T-helper 9 cell (primary cell): Measurements from ENCODE around the gene ZNF664.

ENCODE experiments used
- DNase-seq: peaks from one replicate; pipeline ENCODE4 v3.0.0-alpha.2; 2020

ZNF664 gene

GRCh38 chr12:124011435-124012115 lies 38.6 kb downstream of the ZNF664 start:
- no peak for DNase-seq

- no peak for DNase-seq
These were observed 40.1 kb downstream of the ZNF664 start for GRCh38 chr12:124013073-124013472.

GRCh38 chr12:124015494-124016461 lies 42.8 kb downstream of the ZNF664 start:
- DNase-seq, result no peak

GRCh38 chr12:124017064-124017463 lies 44.0 kb downstream of the ZNF664 start:
- no peak for DNase-seq

- no peak for DNase-seq
These were observed 45.5 kb downstream of the ZNF664 start for GRCh38 chr12:124018539-124018938.

- DNase-seq, result no peak
These were observed 46.1 kb downstream of the ZNF664 start for GRCh38 chr12:124019115-124019514.

GRCh38 chr12:124020514-124020949 lies 47.5 kb downstream of the ZNF664 start:
- no peak for DNase-seq

- DNase-seq, result no peak
These were observed 48.0 kb downstream of the ZNF664 start for GRCh38 chr12:124021007-124021406.

DNA sequence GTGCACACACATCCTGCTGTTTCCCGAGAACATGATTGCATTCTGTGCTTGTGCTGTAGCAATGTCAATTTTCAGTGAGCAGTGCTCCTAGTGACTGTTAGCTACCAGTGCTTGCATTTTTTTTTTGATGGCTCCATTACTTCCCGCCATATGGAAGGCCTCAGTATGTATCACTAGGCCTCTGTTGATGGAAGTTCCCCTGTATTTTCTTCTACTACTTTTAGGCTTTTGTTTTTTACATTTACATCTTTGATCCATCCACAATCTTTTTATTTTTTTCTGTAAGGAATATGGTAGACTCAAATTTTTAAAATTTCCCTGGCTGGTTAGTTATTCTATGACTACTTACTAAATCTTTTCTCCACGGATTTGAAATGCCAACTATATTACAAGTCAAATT lies 49.1 kb downstream of the ZNF664 start:
- DNase-seq, result no peak

- no peak for DNase-seq
These were observed 51.3 kb downstream of the ZNF664 start for GRCh38 chr12:124024263-124024678.

DNA sequence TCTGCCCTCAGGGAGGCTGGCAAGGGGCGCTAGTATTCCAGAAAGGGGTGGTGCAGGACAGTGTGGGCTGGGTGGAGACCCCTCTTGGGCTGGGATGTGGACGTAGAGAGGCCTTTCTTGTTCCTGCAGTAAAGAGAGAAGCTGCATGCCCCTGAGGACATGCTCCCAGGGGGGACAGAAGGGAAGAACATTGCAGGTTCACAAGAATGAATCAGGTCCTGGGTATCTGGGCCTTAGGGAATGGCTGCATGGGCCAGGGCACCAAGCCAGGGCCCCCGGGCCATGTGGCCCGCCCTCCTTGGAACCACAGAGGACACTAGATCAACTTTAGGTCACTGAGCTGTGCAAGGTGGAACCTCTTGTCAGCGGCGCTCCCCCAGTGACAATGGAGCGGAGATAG lies 51.8 kb downstream of the ZNF664 start:
- DNase-seq, result no peak

GRCh38 chr12:124025661-124026060 lies 52.6 kb downstream of the ZNF664 start:
- DNase-seq, result no peak

DNA sequence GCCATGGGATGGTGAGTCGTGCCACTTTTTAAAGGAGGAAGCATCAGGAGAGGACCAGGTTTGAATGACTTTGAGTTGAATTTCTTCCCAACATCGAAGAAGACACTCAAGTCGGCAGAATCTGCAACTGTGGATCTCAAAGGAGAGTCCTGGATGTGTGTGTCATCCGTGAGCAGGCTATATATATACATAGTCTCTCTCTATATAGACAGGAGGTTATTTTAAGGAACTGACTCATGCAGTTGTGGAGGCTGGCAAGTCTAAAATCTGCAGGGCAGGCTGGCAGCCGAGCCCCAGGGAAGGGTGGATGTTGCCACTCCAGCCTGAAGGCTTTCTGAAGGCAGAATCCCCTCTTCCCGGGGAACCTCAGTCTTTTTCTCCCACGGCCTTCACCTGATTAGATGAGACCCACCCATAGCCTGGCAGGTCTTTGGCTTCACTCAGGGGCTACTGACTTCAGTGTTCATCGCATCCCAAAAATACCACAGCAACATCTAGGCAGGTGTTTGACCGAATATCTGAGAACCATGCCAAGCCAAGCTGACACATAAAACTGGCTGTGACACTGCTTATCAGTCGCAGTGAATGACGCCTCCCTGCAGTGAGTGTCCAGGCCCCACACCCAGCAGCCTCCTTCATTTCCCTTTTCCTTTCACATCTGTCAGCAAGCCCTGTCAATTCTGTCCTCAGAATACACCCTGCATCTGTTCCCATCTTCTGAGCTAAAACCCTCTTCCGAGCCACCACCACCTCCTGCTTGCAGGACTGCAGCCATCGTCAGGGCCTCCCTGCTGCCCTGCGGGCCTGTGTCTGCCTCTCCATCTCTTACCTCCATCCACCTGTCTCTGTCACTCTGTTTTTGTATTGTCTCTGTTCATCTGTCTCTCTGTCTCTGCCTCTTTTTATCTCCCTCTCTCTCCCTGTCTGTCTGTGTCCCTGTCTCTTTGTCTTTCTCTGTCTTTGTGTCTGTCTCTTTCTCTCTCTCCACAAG lies 54.0 kb downstream of the ZNF664 start:
- DNase-seq, result no peak

DNA sequence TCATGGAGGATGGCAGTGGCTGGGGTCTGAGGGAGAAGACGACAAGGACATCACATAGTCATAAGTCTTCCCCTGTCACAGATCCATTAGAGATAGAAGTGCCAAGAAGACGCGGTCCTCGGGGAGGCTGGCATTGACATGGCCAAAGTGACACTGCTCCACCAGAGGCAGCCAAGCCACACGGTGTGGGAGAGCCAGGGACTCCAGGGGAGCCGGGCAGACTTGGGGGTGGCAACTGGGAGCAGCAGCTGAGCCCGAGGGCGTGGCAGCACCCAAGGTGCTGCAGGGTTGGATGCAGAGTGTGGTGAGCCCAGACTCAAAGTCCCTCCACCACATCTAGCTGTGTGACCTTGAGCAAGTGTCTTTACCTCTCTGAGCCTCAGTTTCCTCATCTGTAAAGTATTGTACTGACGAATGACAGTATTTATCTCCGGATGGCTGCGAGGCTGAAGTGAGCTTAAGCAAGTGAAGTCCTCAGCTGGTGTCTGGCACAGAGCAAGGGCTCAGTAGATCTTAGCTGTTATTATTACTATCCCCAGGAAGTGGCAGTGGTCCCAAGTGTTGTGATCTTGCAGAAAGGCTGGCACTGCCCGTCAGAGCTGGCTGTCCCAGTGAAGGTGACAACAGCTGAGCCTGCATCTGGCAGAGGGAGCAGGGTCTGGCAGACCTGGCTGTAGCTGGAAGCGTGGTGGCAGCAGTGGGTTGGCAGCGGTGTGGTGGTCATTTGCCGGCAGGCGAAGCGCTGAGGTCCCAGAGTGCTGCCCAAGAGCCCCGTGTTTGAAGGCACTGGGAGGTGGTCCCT lies 54.9 kb downstream of the ZNF664 start:
- DNase-seq, result no peak

- DNase-seq, result no peak
These were observed 55.5 kb downstream of the ZNF664 start for GRCh38 chr12:124028555-124028925.

- no peak for DNase-seq
These were observed 57.0 kb downstream of the ZNF664 start for GRCh38 chr12:124030008-124030407.

GRCh38 chr12:124030510-124030909 lies 57.5 kb downstream of the ZNF664 start:
- no peak for DNase-seq

GRCh38 chr12:124031058-124031457 lies 58.0 kb downstream of the ZNF664 start:
- no peak for DNase-seq

- DNase-seq, result no peak
These were observed 59.4 kb downstream of the ZNF664 start for GRCh38 chr12:124032265-124032886.

DNA sequence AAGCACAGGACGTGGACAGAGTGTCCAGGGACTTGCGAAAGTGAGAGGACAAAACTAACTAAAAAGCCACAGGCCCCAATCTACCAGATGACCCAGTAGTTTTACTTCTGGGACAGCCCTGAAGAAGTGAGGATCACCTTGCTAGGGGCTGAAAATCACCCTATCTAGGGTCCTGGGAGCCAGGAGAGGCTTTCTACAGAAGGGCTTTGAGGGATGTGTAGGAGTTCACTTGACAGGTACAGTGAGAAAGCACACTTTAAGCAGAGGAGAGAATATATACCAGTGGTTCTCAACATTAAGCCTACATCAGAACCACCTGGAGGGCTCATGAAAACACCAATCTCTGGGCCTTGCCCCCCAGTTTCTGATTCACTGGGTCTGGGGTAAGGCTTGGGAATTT lies 60.8 kb downstream of the ZNF664 start:
- DNase-seq, result no peak

GRCh38 chr12:124034297-124034696 lies 61.3 kb downstream of the ZNF664 start:
- DNase-seq, result no peak
